H1 (cell line): Measurements from ENCODE around the gene P3H4. TPM values are rescaled to one million over a fixed set of nuclear protein-coding genes. Genes with fewer than 3 reads are reported as not detected.

ENCODE experiments used
- CHD1 ChIP-seq: IDR thresholded peaks from 2 replicates; pipeline ENCODE4 v1.6.1; 2012; ENCODE audit warnings: low read depth, low read length, improper control_type of control experiment
- CTBP2 ChIP-seq: IDR thresholded peaks from 2 replicates; pipeline ENCODE4 v1.7.0; 2011; ENCODE audit warnings: borderline replicate concordance, mild to moderate bottlenecking, moderate library complexity, mixed read lengths, low read length; ENCODE audit not compliant: insufficient read depth, insufficient read length
- EP300 ChIP-seq, 2 experiments: IDR thresholded peaks; 1 replicate in 1 of 2; 2 replicates in 1 of 2; pipeline ENCODE4 v1.6.1; 2011 to 2012; ENCODE audit warnings: low read depth in 2 of 2, low read length in 2 of 2, mild to moderate bottlenecking in 2 of 2, borderline replicate concordance in 1 of 2, inconsistent platforms in 1 of 2, moderate library complexity in 1 of 2
- polyA plus RNA-seq, 7 experiments: library from polyadenylated mRNA; depleted of rRNA in 3 of 7; stranded (reverse) in 5 of 7; unstranded in 2 of 7; fragments of >200 nt in 5 of 7; fragments of 200-250 nt in 2 of 7; gene quantifications; 1 replicate in 5 of 7; 2 replicates in 1 of 7; 4 replicates in 1 of 7; pipeline versions ENCODE4 v1.2.1 to v1.2.3, GENCODE V29; 2011 to 2013; ENCODE audit warnings: missing spikeins in 2 of 7, mixed read lengths in 2 of 7
- total RNA-seq: library from RNA; stranded (reverse); fragmentation: NEBNext Ultra II Directional; extraction: Animal tissue kit (Norgen Biotek cat#: 25700); gene quantifications from 2 replicates; pipeline ENCODE4 v1.2.1, GENCODE V29; 2021

The P3H4 gene
- total and polyA plus RNA-seq, 2 of the 8 experiments (the other 6 are each of a cell fraction or from before 2014, with no cell fraction given): 23.4 to 26.7 TPM

DNA sequence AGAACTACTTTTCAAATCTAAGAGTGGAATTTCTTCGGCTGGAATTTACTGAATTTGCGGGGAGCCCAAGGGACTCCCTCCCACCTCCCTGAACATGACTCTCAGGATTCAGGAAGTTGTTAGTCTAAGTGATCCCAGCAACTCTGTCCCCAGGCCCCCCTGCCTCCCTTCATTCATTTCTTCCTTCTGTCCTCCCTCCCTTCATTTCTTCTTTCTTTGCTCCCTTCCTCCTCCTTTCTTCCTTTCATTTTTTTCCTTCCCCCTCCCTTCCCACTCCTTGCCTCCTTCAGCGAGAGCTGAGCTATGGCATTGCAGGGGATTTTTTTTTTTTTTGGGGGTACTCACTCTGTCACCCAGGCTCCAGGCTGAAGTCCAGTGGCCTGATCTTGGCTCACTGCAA lies 14.4 kb downstream of the P3H4 start (continued):
- TF ChIP-seq EP300 (IDR thresholded peaks at IDR 0.05; ENCODE audit: borderline replicate concordance in 1 of 2, low read depth in 2 of 2, low read length in 2 of 2) (no peak), CHD1 (no peak), CTBP2 (no peak)
